Dendritic cell treated with granulocyte-macrophage colony-stimulating factor and Interleukin-4, amounts not matched to agents 40 ng/mL and 50 ng/mL, for 4 days (primary cell): Measurements from ENCODE around the gene OR2AG1.

Experiments used
- H3K27ac Mint-ChIP-seq: one replicate; pipeline ENCODE4 v1.8.0; 2022; ENCODE audit warnings: mild to moderate bottlenecking, mixed read lengths
- H3K27me3 Mint-ChIP-seq: one replicate; pipeline ENCODE4 v1.8.0; 2022; ENCODE audit warnings: mild to moderate bottlenecking, mixed read lengths
- H3K36me3 Mint-ChIP-seq: one replicate; pipeline ENCODE4 v1.8.0; 2022; ENCODE audit warnings: low read depth, mixed read lengths
- H3K4me1 Mint-ChIP-seq: one replicate; pipeline ENCODE4 v1.8.0; 2022; ENCODE audit warnings: low read depth, mixed read lengths
- H3K4me3 Mint-ChIP-seq: one replicate; pipeline ENCODE4 v1.8.0; 2022; ENCODE audit warnings: mild to moderate bottlenecking, moderate library complexity, mixed read lengths
- H3K9me3 Mint-ChIP-seq: one replicate; pipeline ENCODE4 v1.8.0; 2022; ENCODE audit warnings: mixed read lengths
- intact Hi-C: fragments of 100-400 bp; cut with micrococcal nuclease; formaldehyde crosslinking; loops from one replicate; pipeline ENCODE4 v1.15.0; 2022

The OR2AG1 gene

GRCh38 chr11:6818967-6819366 lies 36.1 kb downstream of the OR2AG1 start:
- intact Hi-C loops = no loop called here
- H3K36me3 Mint-ChIP-seq = no peaks in the 10 kb centered on the region
- H3K4me3 Mint-ChIP-seq = no peak overlapping the region
- H3K4me1 Mint-ChIP-seq = no peaks in the 10 kb centered on the region
- H3K9me3 Mint-ChIP-seq = peaks cover 10% of the 10 kb centered on the region
- no peak overlapping the region for H3K27ac Mint-ChIP-seq
- peaks cover 5% of the 10 kb centered on the region for H3K27me3 Mint-ChIP-seq

- Mint-ChIP-seq H3K4me3 (no peak overlapping the region), H3K36me3 (no peaks in the 10 kb centered on the region), H3K27ac (no peak overlapping the region), H3K4me1 (no peaks in the 10 kb centered on the region), H3K9me3 (no peaks in the 10 kb centered on the region), H3K27me3 (peaks cover 2% of the 10 kb centered on the region)
- intact Hi-C loops = no loop called here
Measured at GRCh38 chr11:6824136-6824823, 41.5 kb downstream of the OR2AG1 start.

- H3K36me3 Mint-ChIP-seq = no peaks in the 10 kb centered on the region
- intact Hi-C loops = no loop called here
- H3K9me3 Mint-ChIP-seq = no peaks in the 10 kb centered on the region
- no peak overlapping the region for H3K4me3 Mint-ChIP-seq
- H3K4me1 Mint-ChIP-seq = no peaks in the 10 kb centered on the region
- H3K27ac Mint-ChIP-seq = no peak overlapping the region
- peaks cover 2% of the 10 kb centered on the region for H3K27me3 Mint-ChIP-seq
Measured at GRCh38 chr11:6825231-6825744, 42.5 kb downstream of the OR2AG1 start.

GRCh38 chr11:6828103-6828502 lies 45.3 kb downstream of the OR2AG1 start:
- H3K27ac Mint-ChIP-seq = no peak overlapping the region
- H3K27me3 Mint-ChIP-seq = no peaks in the 10 kb centered on the region
- H3K36me3 Mint-ChIP-seq = no peaks in the 10 kb centered on the region
- no peaks in the 10 kb centered on the region for H3K4me1 Mint-ChIP-seq
- intact Hi-C loops = no loop called here
- no peak overlapping the region for H3K4me3 Mint-ChIP-seq
- H3K9me3 Mint-ChIP-seq = no peaks in the 10 kb centered on the region

- no peak overlapping the region for H3K4me3 Mint-ChIP-seq
- H3K36me3 Mint-ChIP-seq = no peaks in the 10 kb centered on the region
- H3K27ac Mint-ChIP-seq = no peak overlapping the region
- H3K9me3 Mint-ChIP-seq = no peaks in the 10 kb centered on the region
- H3K4me1 Mint-ChIP-seq = no peaks in the 10 kb centered on the region
- intact Hi-C loops = no loop called here
- peaks cover 2% of the 10 kb centered on the region for H3K27me3 Mint-ChIP-seq
Measured at GRCh38 chr11:6833356-6833755, 50.5 kb downstream of the OR2AG1 start.

- H3K36me3 Mint-ChIP-seq = no peaks in the 10 kb centered on the region
- intact Hi-C loops = no loop called here
- H3K9me3 Mint-ChIP-seq = no peaks in the 10 kb centered on the region
- H3K4me1 Mint-ChIP-seq = no peaks in the 10 kb centered on the region
- H3K4me3 Mint-ChIP-seq = no peak overlapping the region
- peaks cover 2% of the 10 kb centered on the region for H3K27me3 Mint-ChIP-seq
- no peak overlapping the region for H3K27ac Mint-ChIP-seq
Measured at GRCh38 chr11:6834021-6834420, 51.2 kb downstream of the OR2AG1 start.
